GM23338 (cell line): Measurements from ENCODE around the gene ATG9B. TPM values are rescaled to one million over a fixed set of nuclear protein-coding genes. Genes with fewer than 3 reads are reported as not detected.

Experiments used
- ATAC-seq: fragments of 200-7000 bp; cut with Tn5 transposase; 3 replicates; pipeline ENCODE4 v1.9.1; 2020
- DNase-seq: peaks from one replicate; pipeline ENCODE4 v3.0.0-alpha.2; 2015; ENCODE audit warnings: low spot score
- H2AFZ ChIP-seq: fragments of 200-600 bp; sonication (generic); 2 replicates; pipeline ENCODE4 v1.8.0; 2016; ENCODE audit warnings: antibody characterized with exemption, mild to moderate bottlenecking, moderate library complexity
- H3F3A ChIP-seq: fragments of 200-600 bp; sonication (generic); replicated peaks from 2 replicates; pipeline ENCODE4 v1.8.0; 2017; ENCODE audit warnings: antibody characterized with exemption, mixed run types, low read depth
- H3K27ac ChIP-seq: fragments of 200-600 bp; sonication (generic); 2 replicates; pipeline ENCODE4 v1.6.1; 2016; ENCODE audit warnings: low read depth
- H3K27me3 ChIP-seq: fragments of 200-600 bp; sonication (generic); 2 replicates; pipeline ENCODE4 v1.8.0; 2016; ENCODE audit warnings: mild to moderate bottlenecking, mixed run types, moderate library complexity; ENCODE audit not compliant: insufficient read depth
- H3K36me3 ChIP-seq: fragments of 200-600 bp; sonication (generic); 2 replicates; pipeline ENCODE4 v1.8.0; 2016; ENCODE audit warnings: mild to moderate bottlenecking; ENCODE audit not compliant: insufficient read depth
- H3K4me1 ChIP-seq: fragments of 200-600 bp; sonication (generic); 2 replicates; pipeline ENCODE4 v1.8.0; 2016; ENCODE audit warnings: mild to moderate bottlenecking, moderate library complexity; ENCODE audit not compliant: insufficient read depth
- H3K4me2 ChIP-seq: fragments of 200-600 bp; sonication (generic); 2 replicates; pipeline ENCODE4 v1.7.1; 2017; ENCODE audit warnings: mixed run types
- H3K4me3 ChIP-seq: fragments of 200-600 bp; sonication (generic); 2 replicates; pipeline ENCODE4 v1.6.1; 2016; ENCODE audit warnings: mixed run types
- H3K79me2 ChIP-seq: fragments of 200-600 bp; sonication (generic); replicated peaks from 2 replicates; pipeline ENCODE4 v1.8.0; 2017; ENCODE audit warnings: mild to moderate bottlenecking; ENCODE audit not compliant: insufficient read depth
- H3K9me2 ChIP-seq: fragments of 200-600 bp; sonication (generic); 2 replicates; pipeline ENCODE4 v1.8.0; 2017; ENCODE audit not compliant: insufficient read depth
- H4K20me1 ChIP-seq: fragments of 200-600 bp; sonication (generic); replicated peaks from 2 replicates; pipeline ENCODE4 v1.8.0; 2017; ENCODE audit warnings: mild to moderate bottlenecking; ENCODE audit not compliant: insufficient read depth
- H3K27ac Mint-ChIP-seq: 2 replicates; pipeline ENCODE4 v1.8.0; 2020; ENCODE audit warnings: inconsistent platforms, mild to moderate bottlenecking, moderate library complexity, mixed read lengths
- H3K27me3 Mint-ChIP-seq: 3 replicates; pipeline ENCODE4 v1.8.0; 2022; ENCODE audit warnings: low read depth, mild to moderate bottlenecking, moderate library complexity, mixed read lengths, inconsistent platforms; ENCODE audit not compliant: insufficient read depth, poor library complexity
- H3K36me3 Mint-ChIP-seq: 3 replicates; pipeline ENCODE4 v1.8.0; 2021; ENCODE audit warnings: low read depth, mild to moderate bottlenecking, inconsistent platforms, moderate library complexity, mixed read lengths
- H3K4me1 Mint-ChIP-seq: 3 replicates; pipeline ENCODE4 v1.8.0; 2020; ENCODE audit warnings: mild to moderate bottlenecking, inconsistent platforms, mixed read lengths
- H3K4me3 Mint-ChIP-seq: 3 replicates; pipeline ENCODE4 v1.8.0; 2021; ENCODE audit warnings: moderate library complexity, mild to moderate bottlenecking, inconsistent platforms, mixed read lengths
- H3K9me3 Mint-ChIP-seq: 3 replicates; pipeline ENCODE4 v1.8.0; 2020; ENCODE audit warnings: moderate library complexity, mild to moderate bottlenecking, inconsistent platforms, mixed read lengths
- CREB1 ChIP-seq: fragments of 250-450 bp; sonication (Bioruptor Pico); IDR thresholded peaks from 2 replicates; pipeline ENCODE4 v1.5.0; 2020; ENCODE audit warnings: low read depth, mild to moderate bottlenecking, moderate library complexity
- CTCF ChIP-seq, 2 experiments: fragments of 200-600 bp in 1 of 2; sonication (generic) in 1 of 2; conservative IDR thresholded peaks; 2 replicates each; pipeline versions ENCODE4 v1.5.1 to v1.6.1; 2016 to 2017; ENCODE audit warnings: antibody characterized with exemption in 2 of 2, low read depth in 2 of 2, mild to moderate bottlenecking in 2 of 2, moderate library complexity in 1 of 2
- ETS1 ChIP-seq: IDR thresholded peaks from 2 replicates; pipeline ENCODE4 v1.6.1; 2016; ENCODE audit warnings: antibody characterized with exemption
- EZH2 ChIP-seq: fragments of 200-600 bp; sonication (generic); IDR thresholded peaks from one replicate; pipeline ENCODE4 v1.8.0; 2017; ENCODE audit warnings: antibody characterized with exemption, mild to moderate bottlenecking, low read depth; ENCODE audit not compliant: unreplicated experiment
- EZH2phosphoT487 ChIP-seq: fragments of 200-600 bp; sonication (generic); IDR thresholded peaks from one replicate; pipeline ENCODE4 v1.8.1; 2018; ENCODE audit warnings: antibody characterized with exemption; ENCODE audit not compliant: unreplicated experiment
- JUNB ChIP-seq: IDR thresholded peaks from one replicate; pipeline ENCODE4 v1.6.1; 2016; ENCODE audit warnings: antibody characterized with exemption; ENCODE audit not compliant: unreplicated experiment
- NANOG ChIP-seq: IDR thresholded peaks from 2 replicates; pipeline ENCODE4 v1.6.1; 2016; ENCODE audit warnings: antibody characterized with exemption, borderline replicate concordance
- POLR2AphosphoS5 ChIP-seq: IDR thresholded peaks from 2 replicates; pipeline ENCODE4 v1.6.1; 2016; ENCODE audit warnings: antibody characterized with exemption, low read depth
- REST ChIP-seq: IDR thresholded peaks from one replicate; pipeline ENCODE4 v1.6.1; 2018; ENCODE audit warnings: antibody characterized with exemption; ENCODE audit not compliant: unreplicated experiment
- STAT1 ChIP-seq: IDR thresholded peaks from one replicate; pipeline ENCODE4 v1.6.1; 2016; ENCODE audit warnings: antibody characterized with exemption; ENCODE audit not compliant: unreplicated experiment
- ZNF114 ChIP-seq: fragments of 250-450 bp; sonication (Bioruptor Pico); IDR thresholded peaks from 2 replicates; pipeline ENCODE4 v1.5.0; 2020; ENCODE audit warnings: mild to moderate bottlenecking, moderate library complexity
- ZNF331 ChIP-seq: fragments of 250-450 bp; sonication (Bioruptor Pico); IDR thresholded peaks from 2 replicates; pipeline ENCODE4 v1.5.0; 2020; ENCODE audit warnings: low read depth, mild to moderate bottlenecking, moderate library complexity
- ZNF462 ChIP-seq: fragments of 250-450 bp; sonication (Bioruptor Pico); IDR thresholded peaks from 2 replicates; pipeline ENCODE4 v1.5.0; 2020; ENCODE audit warnings: mild to moderate bottlenecking, moderate library complexity
- polyA plus RNA-seq: library from polyadenylated mRNA; unstranded; fragments of >200 nt; fragmentation: Nextera tagmentation; extraction: Ambion mirVana; gene quantifications from 2 replicates; pipeline ENCODE4 v1.2.1, GENCODE V29; 2016
- total RNA-seq: library from RNA; depleted of rRNA; stranded (reverse); fragments of >200 nt; shearing (Covaris generic); gene quantifications from 2 replicates; pipeline ENCODE4 v1.2.3, GENCODE V29; 2014

The ATG9B gene
- total and polyA plus RNA-seq, 2 experiments from 2014 or later: 1.2 to 3.4 TPM

- Histone ChIP-seq H3K4me1 (peaks cover 12% of the 10 kb centered on the region), H3K27ac (no peak overlapping the region), H3K4me3 (no peak overlapping the region), H3F3A (no peaks in the 10 kb centered on the region), H4K20me1 (no peaks in the 10 kb centered on the region), H3K27me3 (no peaks in the 10 kb centered on the region), H3K9me2 (no peaks in the 10 kb centered on the region), H3K79me2 (no peaks in the 10 kb centered on the region), H3K4me2 (no peak overlapping the region), H3K36me3 (no peaks in the 10 kb centered on the region), H2AFZ (no peak overlapping the region)
- Mint-ChIP-seq H3K27ac (no peak overlapping the region), H3K4me3 (no peak overlapping the region), H3K9me3 (peaks cover 26% of the 10 kb centered on the region), H3K27me3 (peaks cover 16% of the 10 kb centered on the region), H3K4me1 (peaks cover 15% of the 10 kb centered on the region), H3K36me3 (peaks cover 26% of the 10 kb centered on the region)
- no peak for ATAC-seq
- TF ChIP-seq EZH2: no peak
- TF ChIP-seq CREB1 (CRISPR knock-in tag): no peak
- no peak for TF ChIP-seq JUNB
- TF ChIP-seq CTCF (conservative IDR thresholded peaks at IDR 0.05; ENCODE audit: low read depth in 2 of 2): no peak
- no peak for TF ChIP-seq REST
- no peak for TF ChIP-seq ZNF331
- no peak for TF ChIP-seq ZNF114 (CRISPR knock-in tag)
- TF ChIP-seq NANOG: no peak
- TF ChIP-seq ZNF462 (CRISPR knock-in tag): no peak
- no peak for TF ChIP-seq EZH2phosphoT487
- no peak for TF ChIP-seq STAT1
- no peak for TF ChIP-seq POLR2AphosphoS5
- no peak for TF ChIP-seq ETS1
- DNase-seq: no peak
These were observed 32.1 kb downstream of the ATG9B start for GRCh38 chr7:150992051-150992640.
